Germinal center (tissue), 1 donor: ENCODE results near the gene GHRH.

Experiments used
- DNase-seq: peaks from one replicate; pipeline ENCODE4 v3.0.0; 2012; ENCODE audit warnings: mixed read lengths, low spot score

The GHRH gene

DNA sequence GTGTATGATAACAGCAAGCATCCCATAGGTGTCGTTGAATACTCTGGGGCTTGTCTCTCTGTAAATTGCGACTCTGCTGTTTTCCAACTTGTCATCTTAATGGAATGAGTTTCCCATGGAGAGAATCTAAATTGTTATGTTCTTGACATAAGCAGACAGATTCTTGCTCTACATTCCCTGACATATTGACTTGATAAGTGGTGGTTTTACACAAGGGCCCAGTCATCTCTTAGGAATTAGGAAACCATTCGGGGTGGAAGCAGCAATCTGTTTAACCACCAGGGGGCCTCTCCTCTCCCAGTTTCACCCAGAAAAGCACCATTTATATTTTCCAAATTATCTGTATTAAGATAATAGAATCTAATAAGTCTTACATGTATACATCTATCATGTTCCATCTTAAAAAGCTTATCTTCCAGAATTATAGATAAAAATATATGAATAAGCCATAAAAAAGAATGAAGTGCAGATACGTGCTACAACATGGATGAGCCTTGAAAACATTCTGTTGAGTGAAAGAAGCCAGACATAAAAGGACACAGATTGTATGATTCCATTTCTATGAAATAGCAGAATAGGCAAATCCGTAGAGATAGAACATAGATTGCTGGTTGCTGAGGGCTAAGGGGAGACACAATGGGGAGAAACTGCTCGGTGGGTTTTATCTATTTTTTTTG, 59.2 kb downstream of the GHRH start:
- peak; percentile 42 for DNase-seq

DNA sequence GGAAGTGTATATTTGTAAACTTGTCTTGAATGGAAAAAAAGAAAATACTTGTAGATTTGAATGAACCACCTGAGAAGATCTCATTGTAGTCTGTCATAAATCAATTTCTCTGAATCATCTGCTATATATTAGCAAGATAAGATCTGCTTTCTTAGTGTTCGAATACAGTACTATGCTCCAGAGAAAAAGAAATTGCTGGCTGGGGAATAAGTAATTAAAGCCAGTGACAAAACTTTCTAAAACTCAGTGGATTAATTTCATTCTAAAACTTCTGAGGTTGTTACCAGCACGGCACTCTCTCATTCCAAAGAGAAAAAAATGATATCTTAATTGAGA, 59.8 kb downstream of the GHRH start:
- no peak for DNase-seq
